Right renal cortex interstitium (tissue), 3 donors: Measurements from ENCODE around the gene OPCML. TPM values are rescaled to one million over a fixed set of nuclear protein-coding genes. Genes with fewer than 3 reads are reported as not detected.

Experiments
- DNase-seq, 3 donors: peaks; one replicate each; pipeline ENCODE4 v3.0.0-alpha.2; 2013; ENCODE audit warnings: low read depth in 3 of 3, low spot score in 2 of 3
- polyA plus RNA-seq, 3 donors: library from polyadenylated mRNA; unstranded; fragments of 120-200 nt; gene quantifications; one replicate each; pipeline ENCODE4 v1.2.1, GENCODE V29; 2013; ENCODE audit not compliant: insufficient read length in 3 of 3

Gene OPCML
- polyA plus RNA-seq, 3 donors = 14.1 to 19.4 (median 19.1) TPM

DNA sequence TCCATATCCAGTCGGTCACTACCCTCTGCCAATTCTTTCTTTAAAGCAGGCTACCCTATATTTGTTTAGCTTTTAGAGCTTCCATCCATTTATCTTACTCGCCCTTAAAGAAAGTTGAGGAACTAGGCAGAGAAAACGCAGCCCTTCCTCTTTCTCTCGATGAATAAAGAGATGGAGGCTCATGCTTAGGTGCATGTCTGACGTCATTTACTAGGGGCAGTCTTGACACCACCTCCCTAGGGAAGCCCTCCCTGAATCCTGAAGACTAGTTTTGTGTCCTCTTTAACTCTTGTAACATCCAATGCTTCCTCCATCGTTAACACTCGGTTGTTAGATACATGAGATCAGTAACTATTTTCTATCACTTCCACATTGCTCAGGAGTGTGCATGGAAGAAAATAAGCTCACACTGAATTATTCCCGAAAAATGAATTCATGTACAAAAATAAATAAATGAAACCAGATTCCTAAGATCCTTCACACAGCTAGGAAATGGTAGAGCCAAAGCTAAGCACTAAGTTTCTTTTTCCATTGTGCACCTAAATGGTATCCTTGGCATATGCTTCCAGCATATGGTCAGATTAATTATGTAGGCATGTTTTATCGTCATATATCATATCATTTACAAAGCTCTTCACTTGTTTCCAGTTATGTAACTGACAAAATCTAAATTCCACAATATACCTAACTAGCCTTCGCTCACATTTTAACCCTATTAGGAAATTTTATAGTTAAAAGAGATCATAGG lies 291.2 kb downstream of the OPCML start:
- no peak for DNase-seq

DNA sequence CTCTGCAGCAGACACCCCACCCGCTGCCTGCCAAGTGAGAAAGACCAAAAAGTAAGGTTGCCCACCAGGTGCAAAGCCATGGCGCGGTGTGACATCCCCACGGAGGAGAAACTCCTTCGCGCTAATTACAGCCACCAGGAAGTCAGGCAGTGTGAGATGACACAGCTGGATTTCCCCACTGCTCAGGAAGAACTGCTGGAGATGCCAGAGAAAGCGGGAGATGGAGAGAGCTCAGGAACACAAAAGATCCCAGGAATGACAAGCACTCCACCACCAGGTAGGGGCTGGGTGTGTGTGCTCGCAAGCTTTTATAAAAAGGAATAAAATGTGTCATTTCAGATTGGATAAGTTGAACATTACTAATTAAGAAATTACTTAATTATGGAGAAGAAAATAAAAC lies 292.7 kb downstream of the OPCML start:
- DNase-seq = no peak

DNA sequence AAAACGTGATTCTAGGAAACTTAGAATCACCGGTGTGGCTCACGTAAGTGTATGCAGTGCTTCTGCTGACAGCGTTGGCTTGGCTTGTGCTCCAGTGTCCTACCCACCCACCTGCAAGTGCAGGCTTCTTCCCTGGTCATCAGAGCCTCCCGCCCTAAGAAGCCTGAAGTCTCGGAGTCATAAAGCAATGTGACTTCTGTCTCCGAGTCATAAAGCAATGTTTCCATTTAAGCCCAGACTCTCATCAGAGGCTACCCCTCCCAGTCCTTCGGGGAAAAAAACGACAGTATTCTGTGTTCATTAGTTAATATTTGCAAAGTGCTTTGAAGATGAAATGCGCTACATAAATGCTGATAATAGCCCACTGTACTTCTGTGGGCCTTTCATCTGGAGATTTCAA lies 293.8 kb downstream of the OPCML start:
- no peak for DNase-seq

DNA sequence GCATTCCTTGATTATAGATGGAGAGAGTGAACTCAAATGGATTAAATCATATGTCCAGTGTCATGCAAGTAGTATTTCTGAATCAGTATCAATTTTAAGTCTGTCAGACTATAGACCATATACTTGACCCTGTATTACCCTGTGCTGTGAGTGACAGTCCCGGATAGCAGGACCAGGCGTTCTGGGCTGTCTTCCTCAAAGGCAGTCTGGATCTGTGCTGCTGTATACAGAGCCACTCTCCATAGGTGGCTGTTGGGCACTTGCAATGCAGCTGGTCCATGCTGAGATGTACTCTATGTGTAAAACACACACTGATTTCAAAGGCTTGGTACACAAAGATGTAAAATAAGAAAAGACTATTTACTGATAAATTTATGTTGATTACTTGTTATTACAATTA lies 294.3 kb downstream of the OPCML start:
- no peak for DNase-seq

DNA sequence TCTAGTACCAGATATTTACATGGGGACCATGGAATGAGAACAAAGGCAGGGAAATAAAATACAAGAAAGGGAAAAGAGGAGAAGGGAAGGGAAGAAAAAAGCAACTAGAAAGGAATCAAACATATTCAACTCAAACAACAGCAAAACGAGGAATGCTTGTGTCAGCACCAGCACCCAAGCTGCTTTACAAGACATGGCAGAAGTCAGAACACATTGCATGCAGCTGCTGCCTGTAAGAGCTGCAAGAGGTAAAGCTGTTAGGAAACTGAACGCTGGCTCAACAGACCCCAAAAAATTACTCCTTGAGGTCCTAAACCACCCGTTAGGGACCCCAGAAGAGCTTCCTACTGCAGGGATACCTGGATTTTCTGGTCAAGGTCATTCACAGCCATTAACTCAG lies 296.9 kb downstream of the OPCML start:
- DNase-seq = no peak

DNA sequence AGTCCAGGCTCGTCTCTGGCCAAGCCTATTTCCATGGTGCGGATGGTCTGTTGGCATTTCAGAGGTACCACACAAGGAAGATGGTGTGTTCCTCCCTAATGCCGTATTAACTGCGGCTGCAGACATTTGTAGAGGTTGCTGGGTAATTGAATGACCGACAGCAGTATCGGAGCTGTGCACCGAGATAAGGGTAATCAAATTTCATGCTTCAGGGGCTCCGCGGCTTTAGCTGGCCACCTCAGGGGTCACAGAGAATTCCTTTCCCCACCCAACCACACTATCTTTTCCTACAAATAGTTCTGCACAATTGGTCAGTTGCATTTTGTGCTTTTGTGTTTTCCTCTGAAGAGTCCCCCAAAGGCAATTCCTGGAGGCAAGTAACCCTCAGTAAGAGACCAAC lies 297.4 kb downstream of the OPCML start:
- no peak for DNase-seq

DNA sequence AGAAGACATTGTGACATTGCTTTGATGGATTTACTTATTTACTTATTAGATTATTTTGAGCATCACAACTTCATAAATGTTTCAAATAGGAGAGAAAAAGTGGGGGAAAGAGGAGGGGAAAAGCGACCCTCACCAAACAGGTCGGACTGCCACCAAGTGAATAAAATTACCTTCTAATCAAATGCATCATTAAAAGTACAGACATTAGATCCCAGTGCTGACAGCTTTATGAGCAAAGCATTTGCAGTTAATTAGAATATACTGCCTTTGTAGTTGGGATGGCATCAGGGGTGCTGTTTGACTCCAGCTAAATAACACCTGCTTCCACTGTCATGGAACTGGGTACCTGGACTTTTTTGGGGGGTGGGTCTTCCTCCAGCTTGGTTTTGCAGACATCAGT lies 299.6 kb downstream of the OPCML start:
- no peak for DNase-seq

DNA sequence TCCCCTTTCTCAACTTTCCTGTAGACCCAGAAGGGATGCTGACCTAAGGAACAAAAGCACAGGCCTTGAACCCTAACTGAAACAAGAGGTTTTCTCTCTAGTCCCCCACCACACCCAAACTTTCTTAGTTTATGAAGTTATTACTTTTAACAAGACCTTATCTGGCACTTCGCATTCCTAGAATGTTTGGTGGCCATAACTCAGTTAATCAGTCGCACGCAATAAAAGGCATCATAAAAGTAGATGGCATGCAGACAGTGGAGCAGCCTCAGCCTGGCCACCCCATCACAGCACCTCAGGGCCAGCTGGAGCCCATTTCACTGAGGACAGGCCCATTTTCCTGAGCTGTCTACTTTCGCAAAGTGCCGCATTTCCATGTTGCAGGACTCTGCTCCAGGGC lies 301.9 kb downstream of the OPCML start:
- no peak for DNase-seq

DNA sequence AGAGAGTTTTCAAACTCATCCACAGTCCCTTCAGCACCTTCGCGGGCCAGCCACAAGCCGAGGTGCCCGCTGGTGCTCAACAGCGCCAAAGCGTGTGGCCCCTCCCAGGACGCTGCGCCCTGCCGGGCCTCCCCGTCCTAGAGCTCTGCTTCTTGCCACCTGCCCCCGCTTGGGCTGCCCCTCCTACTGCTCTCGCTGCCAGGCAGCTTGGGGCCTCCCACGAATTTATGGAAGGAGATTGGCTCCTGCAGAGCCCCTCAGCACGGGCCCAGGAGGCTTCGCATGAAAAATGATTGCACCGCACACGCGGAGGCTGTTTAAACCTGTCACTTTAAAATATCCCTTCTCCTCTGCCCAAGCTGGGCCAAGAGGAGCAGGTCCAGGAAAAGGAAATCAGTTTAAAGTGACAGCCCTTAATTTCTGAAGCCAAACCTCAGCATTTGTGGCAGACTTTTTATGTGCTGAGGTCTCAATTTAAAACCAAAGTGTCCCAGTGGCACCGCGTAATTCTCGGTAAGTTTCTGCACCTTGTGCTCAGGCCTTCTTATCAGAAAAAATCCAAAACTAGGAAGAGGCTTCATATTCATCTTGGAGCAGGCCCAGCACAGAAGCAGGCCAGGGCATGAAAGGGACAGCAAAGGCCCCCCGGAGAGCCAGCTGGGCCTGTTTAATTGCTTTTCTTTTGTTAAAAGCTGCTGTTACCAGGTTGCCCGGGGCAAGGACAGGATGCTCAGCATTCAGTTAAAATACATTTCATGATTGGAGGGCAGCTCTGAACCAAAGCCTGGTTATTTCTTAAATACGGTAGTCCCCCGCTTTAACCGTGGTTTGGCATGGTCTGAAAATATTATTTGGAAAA lies 303.6 kb downstream of the OPCML start:
- no peak for DNase-seq

DNA sequence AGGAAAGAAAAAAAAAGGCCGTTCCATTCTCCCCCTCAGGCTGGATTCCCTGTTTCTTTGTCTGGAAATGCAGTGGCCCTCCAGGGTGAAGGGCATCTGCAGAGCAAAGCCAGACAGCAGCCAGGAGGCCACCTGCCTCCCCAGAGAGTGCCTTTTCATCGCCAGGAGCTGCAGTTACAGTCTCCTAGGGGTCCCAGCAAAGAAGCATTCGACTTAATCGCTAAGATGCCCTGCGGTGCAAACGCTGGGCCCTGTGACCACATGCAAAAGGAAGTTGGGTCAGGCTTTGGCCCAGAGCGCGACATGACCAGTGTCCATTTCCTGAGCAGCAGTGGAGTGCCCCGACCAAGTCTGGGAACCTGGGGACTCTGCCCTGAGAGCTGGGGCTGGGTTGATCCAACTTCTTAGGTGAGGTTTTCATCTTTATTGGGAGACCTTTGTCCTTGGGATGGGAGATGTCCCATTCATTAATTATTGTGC lies 304.6 kb downstream of the OPCML start:
- no peak for DNase-seq

DNA sequence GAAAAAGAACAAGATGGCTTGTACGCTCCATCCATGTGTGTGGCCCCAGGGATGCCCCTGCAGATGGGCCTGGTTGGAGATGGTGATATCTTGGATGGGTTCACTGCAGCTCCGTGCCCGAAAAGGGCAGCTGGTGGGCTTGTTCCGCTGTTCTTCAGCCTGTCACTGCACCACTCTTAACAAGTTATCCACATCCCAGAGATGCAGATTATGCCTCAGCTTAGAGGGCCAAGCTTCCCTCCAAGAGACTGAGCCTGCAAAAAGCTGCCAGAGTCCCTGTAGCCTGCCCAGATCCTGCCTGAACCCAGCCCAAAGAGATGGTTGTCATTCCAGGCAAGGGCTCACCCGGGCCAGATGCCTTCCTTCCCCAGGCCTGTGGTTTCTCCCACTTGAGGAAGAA lies 308.0 kb downstream of the OPCML start:
- no peak for DNase-seq

DNA sequence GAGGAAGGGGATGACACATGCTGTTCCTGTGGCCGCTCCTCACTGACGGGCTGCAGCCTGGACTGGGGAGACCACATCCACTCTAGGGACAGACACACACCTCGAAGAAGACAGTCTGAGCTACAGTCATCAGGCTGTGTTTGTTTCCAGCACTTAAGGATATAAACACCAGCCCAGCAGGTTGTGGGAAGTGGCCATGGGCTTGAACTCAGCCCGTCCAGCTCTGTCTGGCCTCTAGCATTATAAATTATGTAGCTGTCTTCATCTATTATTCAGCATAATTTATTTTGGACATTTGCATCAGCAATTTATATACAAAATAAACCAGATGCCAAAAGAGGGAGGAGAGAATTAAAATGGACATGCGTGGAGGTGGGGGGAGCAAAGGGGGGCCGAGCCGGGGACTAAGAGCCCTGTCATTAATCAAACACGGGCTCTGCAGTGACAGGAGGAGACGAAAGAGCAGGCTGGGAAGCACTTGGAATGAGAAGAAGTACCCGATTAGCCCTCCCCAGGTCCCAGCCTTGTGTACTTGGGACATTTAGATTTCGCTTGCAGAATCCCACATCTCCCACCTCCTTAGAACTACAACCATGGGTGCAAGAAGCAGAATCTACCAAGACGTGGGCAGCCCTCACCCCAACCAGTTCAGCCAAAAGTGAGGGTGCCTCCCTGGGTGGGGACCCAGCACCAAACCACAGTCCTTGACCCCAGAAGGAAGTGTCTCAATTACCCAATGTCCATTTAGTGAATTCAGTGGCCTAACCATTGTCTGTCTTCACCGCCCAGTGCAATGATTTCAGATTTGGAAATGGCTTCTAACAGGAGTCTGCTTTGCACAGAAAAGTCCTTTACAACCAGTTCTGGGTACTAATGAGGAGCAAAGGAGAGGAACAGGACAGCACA lies 309.6 kb downstream of the OPCML start:
- no peak for DNase-seq

DNA sequence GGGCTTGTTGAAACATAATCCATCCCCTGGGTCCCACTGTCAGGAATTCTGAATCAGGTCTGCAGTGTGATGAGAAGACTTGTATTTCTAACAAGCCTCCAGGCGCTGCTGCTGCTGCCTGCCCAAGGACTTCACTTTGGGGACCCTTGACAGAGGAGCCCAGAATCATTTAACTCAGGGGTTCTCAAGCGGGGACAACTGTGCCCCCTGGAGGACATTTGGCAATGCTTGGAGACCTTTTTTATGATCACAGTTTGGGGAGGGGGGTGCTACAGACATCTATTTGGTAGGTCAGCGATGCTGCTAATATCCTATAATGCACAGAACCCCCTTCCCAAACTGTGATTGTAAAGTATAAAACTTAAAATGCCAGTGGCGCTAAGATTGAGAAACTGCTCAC lies 312.8 kb downstream of the OPCML start:
- no peak for DNase-seq

DNA sequence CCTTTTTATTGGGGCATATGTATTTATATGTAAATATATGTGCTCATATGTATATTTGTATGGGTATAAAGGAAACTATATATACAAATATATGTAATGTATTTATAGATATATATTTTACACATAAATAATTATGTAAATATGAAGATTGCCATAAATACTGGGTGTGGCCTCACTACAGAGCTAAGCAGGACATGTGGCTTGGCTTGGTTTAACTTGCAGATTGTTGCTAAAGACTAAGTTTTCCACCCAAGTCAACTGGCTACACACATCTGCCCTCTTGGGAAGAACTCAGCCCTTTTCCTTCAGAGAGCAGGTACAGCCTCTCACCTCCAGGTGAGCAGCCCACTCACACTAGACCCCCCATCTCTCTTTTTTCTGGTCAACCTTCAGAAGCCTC lies 315.5 kb downstream of the OPCML start:
- DNase-seq = no peak

DNA sequence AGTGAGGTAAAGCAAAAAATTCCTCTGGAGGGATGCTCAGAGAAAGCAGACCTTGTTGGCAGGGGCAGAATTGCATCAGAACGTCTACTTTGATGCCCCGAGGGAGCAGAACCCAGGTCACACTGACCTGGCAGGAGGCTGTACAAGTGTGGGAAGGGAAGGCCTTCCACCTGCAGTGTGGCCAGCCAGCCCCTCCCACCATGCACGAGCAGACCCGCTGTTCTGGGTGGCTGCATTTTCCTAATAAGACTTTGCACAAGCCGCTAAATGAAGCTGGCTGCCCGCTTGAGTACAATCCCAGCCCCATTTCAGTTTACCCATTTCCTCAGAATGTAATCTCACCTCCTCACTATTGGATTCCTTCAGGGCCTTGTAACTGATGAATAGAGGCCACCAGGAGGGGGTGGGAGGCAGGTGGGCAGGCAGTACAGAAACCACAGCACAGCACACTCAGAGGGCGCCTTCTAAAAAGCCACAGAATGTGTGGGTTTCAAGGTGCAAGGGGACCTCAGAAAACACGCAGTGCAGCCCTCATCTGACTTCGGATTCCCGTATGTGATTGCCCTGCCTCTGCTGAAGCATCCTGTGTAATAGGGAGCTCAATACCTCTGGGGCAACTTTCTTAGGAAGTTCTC lies 316.6 kb downstream of the OPCML start:
- no peak for DNase-seq

DNA sequence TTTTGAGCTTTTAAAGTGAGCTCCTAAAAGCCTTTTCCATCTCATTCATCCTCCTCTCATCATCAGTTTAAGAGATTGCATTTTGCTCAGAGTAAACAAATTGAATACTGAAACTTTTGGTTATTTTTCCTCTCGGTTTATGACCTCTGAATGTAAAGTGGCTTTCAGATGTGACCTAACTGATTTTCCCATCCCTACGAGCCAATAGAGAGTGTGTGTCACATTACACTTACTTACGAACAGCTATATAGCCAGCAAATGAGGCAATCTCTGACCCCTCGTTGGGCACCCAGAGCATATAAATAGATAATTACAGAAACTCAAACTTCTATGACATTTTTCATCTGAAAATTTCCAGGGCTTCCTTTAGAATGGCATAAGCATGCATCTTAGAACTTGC lies 317.7 kb downstream of the OPCML start:
- DNase-seq = no peak

DNA sequence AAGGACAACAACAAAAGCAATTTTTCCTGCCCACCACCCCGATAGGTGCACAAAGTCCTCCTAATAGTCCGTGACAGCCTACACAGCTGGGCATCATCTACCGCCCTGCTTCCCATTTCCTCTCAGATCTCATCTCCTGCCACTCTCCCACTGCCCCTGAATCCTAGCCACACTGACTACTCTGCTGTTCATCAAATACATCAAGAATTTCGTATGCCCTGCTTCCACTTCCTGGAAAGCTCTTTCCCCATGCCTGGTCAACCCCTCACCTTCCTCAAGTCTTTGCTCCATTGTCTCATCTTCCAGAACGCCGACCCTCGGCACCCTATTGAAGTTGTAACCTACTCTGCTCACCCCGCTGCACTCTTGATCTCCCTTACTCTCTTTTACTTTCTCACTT lies 320.1 kb downstream of the OPCML start:
- DNase-seq = no peak

DNA sequence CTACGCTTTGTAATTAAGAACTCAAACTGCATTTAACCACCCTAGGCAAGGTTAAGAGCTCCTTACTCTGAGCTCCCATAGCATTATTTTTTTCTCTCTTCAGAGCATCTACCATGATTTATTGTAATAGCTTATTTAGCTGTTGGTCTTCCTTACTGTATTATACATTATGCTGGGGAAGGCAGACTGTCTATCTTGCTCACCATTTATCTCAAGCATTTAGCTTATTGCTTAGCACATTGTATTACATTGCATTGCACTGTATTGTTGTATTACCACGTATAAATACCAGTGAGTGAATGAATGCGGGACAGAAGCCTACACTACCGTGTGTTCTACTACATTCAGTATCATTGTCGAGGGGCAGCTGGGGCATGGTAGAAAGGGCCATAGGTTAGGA lies 324.3 kb downstream of the OPCML start:
- no peak for DNase-seq

DNA sequence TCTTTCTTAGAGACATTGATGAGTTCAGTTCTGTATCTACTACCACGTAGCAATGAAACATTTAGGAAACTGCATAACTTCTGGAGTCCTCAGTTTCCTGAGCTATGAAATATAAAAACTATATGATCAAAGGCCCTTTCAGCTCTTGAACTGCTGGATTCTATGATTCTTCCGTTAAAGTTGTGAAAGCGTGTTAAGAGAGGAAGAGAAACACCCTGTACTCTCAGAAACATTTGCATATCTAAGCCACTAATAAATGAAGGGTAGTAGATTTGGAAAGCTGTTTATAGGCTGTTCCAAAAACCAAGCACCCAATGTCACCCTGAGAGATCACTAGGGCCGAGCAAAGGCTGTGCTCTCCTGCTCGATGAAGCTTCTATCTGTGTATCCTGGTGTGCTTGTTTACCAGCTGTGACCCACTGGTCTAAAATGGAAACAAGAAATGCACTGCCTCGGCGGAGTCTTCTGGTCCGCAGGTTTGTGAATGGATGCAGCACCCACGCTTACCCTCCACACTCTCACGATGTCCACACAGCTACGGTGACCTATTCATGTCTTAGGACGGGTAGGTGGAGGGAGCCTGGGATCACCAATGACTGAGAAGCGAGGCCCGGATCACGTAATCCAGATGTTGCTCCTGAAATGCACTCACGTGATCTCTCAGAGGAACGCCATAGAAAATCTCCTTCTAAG lies 325.8 kb downstream of the OPCML start:
- DNase-seq = no peak

DNA sequence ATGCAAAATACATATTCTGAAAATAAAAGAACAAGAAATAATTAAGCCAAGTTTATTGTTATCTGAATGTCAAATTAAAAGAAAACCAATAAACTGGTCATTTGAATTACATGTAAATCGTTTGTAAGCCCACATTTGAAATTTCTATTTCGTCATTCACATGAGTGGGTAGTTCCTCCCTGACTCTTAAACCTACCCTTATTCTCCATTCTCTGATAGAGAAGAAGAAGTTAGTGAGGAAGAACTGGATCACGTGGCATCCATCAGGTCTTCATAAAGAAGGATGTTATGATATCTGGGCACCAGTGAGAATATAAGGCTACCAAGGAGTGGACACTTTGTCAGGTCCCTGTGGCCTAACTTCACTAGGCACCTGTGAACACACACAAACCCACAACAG lies 328.1 kb downstream of the OPCML start:
- no peak for DNase-seq
